ENCODE data around the gene TM4SF1. TPM values are rescaled to one million over a fixed set of nuclear protein-coding genes. Genes with fewer than 3 reads are reported as not detected.

Gene TM4SF1
- total RNA-seq: 10 to 100 TPM in 5 of 6 experiments, 1 to 10 TPM in 1; 7.9 to 63.0 (median 47.5) TPM
- long read RNA-seq, transcript TM4SF1-201 (5 exons, 1,771 nt): major isoform, 20 of 23 reads
- long read RNA-seq, partial matches to known transcripts: 0 of 23 reads
- long read RNA-seq, other reads (novel, unspliced or antisense): 2 of 23 reads

DNA sequence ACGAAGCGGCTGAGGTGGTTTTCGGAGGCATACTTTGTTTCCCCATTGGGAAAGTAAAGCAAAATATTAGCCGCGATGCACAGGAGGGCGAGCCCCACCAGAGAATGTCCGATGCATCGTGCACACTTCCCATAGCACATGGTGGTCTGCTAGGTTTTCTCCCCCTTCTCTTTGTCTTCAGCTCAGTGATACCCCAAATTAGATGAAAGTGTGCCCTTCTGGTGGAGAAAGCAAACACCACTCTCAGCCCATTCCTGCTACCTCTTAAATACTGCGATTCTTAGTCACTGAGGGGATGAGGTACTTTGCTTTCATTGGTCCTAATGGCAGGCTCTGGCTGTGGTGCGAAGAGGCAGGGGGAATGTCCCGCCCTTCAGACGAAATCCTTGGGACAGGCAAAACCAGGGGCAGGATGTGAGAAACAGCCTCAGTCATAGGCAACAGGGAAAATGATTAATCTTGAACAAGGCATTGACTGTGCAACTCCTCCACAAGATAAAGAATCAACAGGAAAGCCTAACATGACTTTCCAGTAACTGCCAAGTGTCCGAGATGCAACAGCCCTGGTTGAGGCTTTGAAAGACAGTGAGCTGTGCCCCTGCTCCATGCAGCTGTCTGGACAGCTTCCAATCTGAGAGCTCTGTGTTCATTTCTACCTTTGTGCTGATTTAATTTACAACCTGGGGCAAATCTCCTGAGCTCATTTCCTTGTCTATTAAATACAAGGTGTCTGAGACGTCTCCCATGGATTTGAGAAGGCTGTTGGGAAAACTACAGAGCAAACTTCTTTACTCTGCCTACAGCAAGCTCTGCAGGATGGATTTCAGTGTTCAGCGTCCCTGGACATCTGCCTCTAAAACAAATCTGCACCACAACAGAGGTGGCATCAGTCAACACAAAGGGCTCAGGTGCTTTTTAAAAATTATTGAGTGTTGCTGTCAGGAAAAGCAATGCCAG lies at the start of gene TM4SF1:
TM4SF1 (minus strand) TSS at position 242 of the 957 bp plus-strand sequence; CDS start at position 140, 102 bp downstream.
- peak within 1 kb of the TSS; percentile 60 to 67 (median 62) for H3K27ac ChIP-seq
- 28% methylated on average over 7 of the region's 15 CpGs for WGBS (ENCODE audit: insufficient coverage, low coverage, low lambda C conversion rate, missing lambda C conversion rate)
- peaks cover 0 to 60% (median 16%) of the 10 kb centered on the region in 4 donors for H3K4me1 ChIP-seq
- H3K4me3 ChIP-seq: peak within 1 kb of the TSS; percentile 26 to 49 (median 33)
- DNase-seq (peak in 2 of 3 donors; percentile 60 to 64), ATAC-seq (peak; percentile 71 to 87 (median 76))
- intact Hi-C loops (cut with DNase I): no loop called here
- TF ChIP-seq CTCF (IDR thresholded peaks at IDR 0.05) (no peak), POLR2A (IDR thresholded peaks at IDR 0.05) (peak; percentile 77)
- H3K36me3 ChIP-seq: no peaks in the 10 kb centered on the region
- no peaks in the 10 kb centered on the region for H3K27me3 ChIP-seq
- no peaks in the 10 kb centered on the region for H3K9me3 ChIP-seq

GRCh38 chr3:149426325-149426724 lies 48.9 kb upstream of the TM4SF1 start:
- DNase-seq (no peak), ATAC-seq (no peak)
- H3K27me3 ChIP-seq: no peaks in the 10 kb centered on the region
- WGBS (ENCODE audit: insufficient coverage, low coverage, low lambda C conversion rate, missing lambda C conversion rate): 58% methylated on average over 2 of the region's 2 CpGs
- H3K36me3 ChIP-seq: no peaks in the 10 kb centered on the region
- no peaks in the 10 kb centered on the region for H3K9me3 ChIP-seq
- H3K4me3 ChIP-seq: no peak overlapping the region
- H3K27ac ChIP-seq: no peak overlapping the region
- intact Hi-C loops (cut with DNase I): no loop called here
- TF ChIP-seq CTCF (IDR thresholded peaks at IDR 0.05) (no peak), POLR2A (IDR thresholded peaks at IDR 0.05) (no peak)
- H3K4me1 ChIP-seq: no peaks in the 10 kb centered on the region

GRCh38 chr3:149424918-149425317 lies 47.5 kb upstream of the TM4SF1 start:
- ATAC-seq: peak; percentile 68 to 84 (median 78)
- TF ChIP-seq CTCF (IDR thresholded peaks at IDR 0.05): no peak
- no peak for TF ChIP-seq POLR2A (IDR thresholded peaks at IDR 0.05)
- Histone ChIP-seq H3K4me1 (no peaks in the 10 kb centered on the region), H3K9me3 (no peaks in the 10 kb centered on the region), H3K4me3 (no peak overlapping the region), H3K36me3 (no peaks in the 10 kb centered on the region), H3K27me3 (no peaks in the 10 kb centered on the region), H3K27ac (no peak overlapping the region)
- 59% methylated on average over 2 of the region's 2 CpGs for WGBS (ENCODE audit: insufficient coverage, low coverage, low lambda C conversion rate, missing lambda C conversion rate)
- no peak for DNase-seq
- intact Hi-C loops (cut with DNase I): no loop called here

- TF ChIP-seq POLR2A (IDR thresholded peaks at IDR 0.05): no peak
- no peak for TF ChIP-seq CTCF (IDR thresholded peaks at IDR 0.05)
- Histone ChIP-seq H3K27me3 (no peaks in the 10 kb centered on the region), H3K4me1 (no peaks in the 10 kb centered on the region), H3K4me3 (no peak overlapping the region), H3K9me3 (no peaks in the 10 kb centered on the region), H3K27ac (no peak overlapping the region), H3K36me3 (no peaks in the 10 kb centered on the region)
- ATAC-seq: no peak
- WGBS (ENCODE audit: insufficient coverage, low coverage, low lambda C conversion rate, missing lambda C conversion rate): 96% methylated on average over 2 of the region's 2 CpGs
- intact Hi-C loops (cut with DNase I): no loop called here
- no peak for DNase-seq
Measured at GRCh38 chr3:149421764-149422163, 44.3 kb upstream of the TM4SF1 start.
